ENCODE data around the gene AK1. TPM values are rescaled to one million over a fixed set of nuclear protein-coding genes. Genes with fewer than 3 reads are reported as not detected.

Gene AK1
- total and polyA plus RNA-seq, 9 of the 15 experiments (the other 6 are each of a cell fraction or from before 2014, with no cell fraction given): 10.1 to 71.8 (median 39.0) TPM

DNA sequence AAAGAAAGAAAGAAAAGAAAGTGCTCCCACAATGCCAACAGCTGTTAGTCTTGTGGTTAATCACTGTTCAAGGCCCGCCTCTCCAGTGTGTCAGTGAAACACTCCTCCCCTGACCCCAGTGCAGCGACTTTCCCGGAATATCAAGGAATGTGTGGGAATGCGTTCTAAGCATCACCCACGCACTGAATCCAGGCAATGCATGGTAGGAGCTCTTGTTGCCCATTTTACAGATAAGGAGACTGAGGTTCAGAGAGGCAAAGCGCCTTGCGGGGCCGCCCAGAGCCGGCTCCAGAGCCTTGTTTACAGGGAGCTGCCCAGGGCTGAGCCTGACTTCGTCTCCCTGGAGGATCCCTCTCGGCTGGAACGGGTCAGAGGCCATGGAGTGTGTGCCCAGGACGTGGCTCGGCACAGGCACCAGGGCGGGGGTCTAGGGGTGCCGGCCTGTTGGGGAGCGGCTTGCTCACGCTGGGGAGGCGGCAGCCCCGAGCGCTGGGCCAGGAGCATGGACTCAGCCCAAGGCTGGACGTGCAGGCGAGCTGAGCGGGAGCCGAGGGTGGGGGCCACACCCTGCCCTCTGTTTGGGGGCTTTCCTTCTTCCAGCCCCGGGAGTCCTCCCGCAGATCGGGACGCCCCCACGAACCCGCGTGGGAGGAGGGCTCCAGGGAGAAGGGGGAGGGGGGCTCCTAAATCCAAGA, 21.1 kb upstream of the AK1 start (continued):
- TF ChIP-seq, protein P1, sequence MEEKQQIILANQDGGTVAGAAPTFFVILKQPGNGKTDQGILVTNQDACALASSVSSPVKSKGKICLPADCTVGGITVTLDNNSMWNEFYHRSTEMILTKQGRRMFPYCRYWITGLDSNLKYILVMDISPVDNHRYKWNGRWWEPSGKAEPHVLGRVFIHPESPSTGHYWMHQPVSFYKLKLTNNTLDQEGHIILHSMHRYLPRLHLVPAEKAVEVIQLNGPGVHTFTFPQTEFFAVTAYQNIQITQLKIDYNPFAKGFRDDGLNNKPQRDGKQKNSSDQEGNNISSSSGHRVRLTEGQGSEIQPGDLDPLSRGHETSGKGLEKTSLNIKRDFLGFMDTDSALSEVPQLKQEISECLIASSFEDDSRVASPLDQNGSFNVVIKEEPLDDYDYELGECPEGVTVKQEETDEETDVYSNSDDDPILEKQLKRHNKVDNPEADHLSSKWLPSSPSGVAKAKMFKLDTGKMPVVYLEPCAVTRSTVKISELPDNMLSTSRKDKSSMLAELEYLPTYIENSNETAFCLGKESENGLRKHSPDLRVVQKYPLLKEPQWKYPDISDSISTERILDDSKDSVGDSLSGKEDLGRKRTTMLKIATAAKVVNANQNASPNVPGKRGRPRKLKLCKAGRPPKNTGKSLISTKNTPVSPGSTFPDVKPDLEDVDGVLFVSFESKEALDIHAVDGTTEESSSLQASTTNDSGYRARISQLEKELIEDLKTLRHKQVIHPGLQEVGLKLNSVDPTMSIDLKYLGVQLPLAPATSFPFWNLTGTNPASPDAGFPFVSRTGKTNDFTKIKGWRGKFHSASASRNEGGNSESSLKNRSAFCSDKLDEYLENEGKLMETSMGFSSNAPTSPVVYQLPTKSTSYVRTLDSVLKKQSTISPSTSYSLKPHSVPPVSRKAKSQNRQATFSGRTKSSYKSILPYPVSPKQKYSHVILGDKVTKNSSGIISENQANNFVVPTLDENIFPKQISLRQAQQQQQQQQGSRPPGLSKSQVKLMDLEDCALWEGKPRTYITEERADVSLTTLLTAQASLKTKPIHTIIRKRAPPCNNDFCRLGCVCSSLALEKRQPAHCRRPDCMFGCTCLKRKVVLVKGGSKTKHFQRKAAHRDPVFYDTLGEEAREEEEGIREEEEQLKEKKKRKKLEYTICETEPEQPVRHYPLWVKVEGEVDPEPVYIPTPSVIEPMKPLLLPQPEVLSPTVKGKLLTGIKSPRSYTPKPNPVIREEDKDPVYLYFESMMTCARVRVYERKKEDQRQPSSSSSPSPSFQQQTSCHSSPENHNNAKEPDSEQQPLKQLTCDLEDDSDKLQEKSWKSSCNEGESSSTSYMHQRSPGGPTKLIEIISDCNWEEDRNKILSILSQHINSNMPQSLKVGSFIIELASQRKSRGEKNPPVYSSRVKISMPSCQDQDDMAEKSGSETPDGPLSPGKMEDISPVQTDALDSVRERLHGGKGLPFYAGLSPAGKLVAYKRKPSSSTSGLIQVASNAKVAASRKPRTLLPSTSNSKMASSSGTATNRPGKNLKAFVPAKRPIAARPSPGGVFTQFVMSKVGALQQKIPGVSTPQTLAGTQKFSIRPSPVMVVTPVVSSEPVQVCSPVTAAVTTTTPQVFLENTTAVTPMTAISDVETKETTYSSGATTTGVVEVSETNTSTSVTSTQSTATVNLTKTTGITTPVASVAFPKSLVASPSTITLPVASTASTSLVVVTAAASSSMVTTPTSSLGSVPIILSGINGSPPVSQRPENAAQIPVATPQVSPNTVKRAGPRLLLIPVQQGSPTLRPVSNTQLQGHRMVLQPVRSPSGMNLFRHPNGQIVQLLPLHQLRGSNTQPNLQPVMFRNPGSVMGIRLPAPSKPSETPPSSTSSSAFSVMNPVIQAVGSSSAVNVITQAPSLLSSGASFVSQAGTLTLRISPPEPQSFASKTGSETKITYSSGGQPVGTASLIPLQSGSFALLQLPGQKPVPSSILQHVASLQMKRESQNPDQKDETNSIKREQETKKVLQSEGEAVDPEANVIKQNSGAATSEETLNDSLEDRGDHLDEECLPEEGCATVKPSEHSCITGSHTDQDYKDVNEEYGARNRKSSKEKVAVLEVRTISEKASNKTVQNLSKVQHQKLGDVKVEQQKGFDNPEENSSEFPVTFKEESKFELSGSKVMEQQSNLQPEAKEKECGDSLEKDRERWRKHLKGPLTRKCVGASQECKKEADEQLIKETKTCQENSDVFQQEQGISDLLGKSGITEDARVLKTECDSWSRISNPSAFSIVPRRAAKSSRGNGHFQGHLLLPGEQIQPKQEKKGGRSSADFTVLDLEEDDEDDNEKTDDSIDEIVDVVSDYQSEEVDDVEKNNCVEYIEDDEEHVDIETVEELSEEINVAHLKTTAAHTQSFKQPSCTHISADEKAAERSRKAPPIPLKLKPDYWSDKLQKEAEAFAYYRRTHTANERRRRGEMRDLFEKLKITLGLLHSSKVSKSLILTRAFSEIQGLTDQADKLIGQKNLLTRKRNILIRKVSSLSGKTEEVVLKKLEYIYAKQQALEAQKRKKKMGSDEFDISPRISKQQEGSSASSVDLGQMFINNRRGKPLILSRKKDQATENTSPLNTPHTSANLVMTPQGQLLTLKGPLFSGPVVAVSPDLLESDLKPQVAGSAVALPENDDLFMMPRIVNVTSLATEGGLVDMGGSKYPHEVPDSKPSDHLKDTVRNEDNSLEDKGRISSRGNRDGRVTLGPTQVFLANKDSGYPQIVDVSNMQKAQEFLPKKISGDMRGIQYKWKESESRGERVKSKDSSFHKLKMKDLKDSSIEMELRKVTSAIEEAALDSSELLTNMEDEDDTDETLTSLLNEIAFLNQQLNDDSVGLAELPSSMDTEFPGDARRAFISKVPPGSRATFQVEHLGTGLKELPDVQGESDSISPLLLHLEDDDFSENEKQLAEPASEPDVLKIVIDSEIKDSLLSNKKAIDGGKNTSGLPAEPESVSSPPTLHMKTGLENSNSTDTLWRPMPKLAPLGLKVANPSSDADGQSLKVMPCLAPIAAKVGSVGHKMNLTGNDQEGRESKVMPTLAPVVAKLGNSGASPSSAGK (IDR thresholded peaks at IDR 0.05): no peak
- TF ChIP-seq NFIC (IDR thresholded peaks at IDR 0.05) (0 out of 2 replicates have a peak, but pooled peaks have one; percentile 13), BMI1 (IDR thresholded peaks at IDR 0.05; ENCODE audit: low read length) (no peak), SNRNP70 (optimal IDR thresholded peaks at IDR 0.05; ENCODE audit: low read depth, low read length) (no peak), CBX3 (IDR thresholded peaks at IDR 0.05; ENCODE audit: borderline replicate concordance in 1 of 2, low read length in 2 of 2) (peak in 1 of 2 experiments; percentile 68; a peak in 1 of 3 replicates), MCM5 (IDR thresholded peaks at IDR 0.05; ENCODE audit: low read depth) (no peak), PTRF (tag; IDR thresholded peaks at IDR 0.05) (no peak), MAZ (CRISPR knock-in tag; conservative IDR thresholded peaks at IDR 0.05 in 1 of 2, IDR thresholded peaks at IDR 0.05 in 1 of 2) (peak; percentile 57 to 86; a peak in 3 of 4 replicates), ASH1L (IDR thresholded peaks at IDR 0.05; ENCODE audit: borderline replicate concordance, low read depth, partially characterized antibody) (no peak), ZNF584 (CRISPR knock-in tag; IDR thresholded peaks at IDR 0.05; ENCODE audit: low read depth) (no peak)
- TF ChIP-seq, protein P2, sequence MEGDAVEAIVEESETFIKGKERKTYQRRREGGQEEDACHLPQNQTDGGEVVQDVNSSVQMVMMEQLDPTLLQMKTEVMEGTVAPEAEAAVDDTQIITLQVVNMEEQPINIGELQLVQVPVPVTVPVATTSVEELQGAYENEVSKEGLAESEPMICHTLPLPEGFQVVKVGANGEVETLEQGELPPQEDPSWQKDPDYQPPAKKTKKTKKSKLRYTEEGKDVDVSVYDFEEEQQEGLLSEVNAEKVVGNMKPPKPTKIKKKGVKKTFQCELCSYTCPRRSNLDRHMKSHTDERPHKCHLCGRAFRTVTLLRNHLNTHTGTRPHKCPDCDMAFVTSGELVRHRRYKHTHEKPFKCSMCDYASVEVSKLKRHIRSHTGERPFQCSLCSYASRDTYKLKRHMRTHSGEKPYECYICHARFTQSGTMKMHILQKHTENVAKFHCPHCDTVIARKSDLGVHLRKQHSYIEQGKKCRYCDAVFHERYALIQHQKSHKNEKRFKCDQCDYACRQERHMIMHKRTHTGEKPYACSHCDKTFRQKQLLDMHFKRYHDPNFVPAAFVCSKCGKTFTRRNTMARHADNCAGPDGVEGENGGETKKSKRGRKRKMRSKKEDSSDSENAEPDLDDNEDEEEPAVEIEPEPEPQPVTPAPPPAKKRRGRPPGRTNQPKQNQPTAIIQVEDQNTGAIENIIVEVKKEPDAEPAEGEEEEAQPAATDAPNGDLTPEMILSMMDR (IDR thresholded peaks at IDR 0.05 in 2 of 3, conservative IDR thresholded peaks at IDR 0.05 in 1 of 3; ENCODE audit: insufficient read depth in 2 of 3, low read depth in 1 of 3, low read length in 3 of 3): no peak
- TF ChIP-seq, protein P3, sequence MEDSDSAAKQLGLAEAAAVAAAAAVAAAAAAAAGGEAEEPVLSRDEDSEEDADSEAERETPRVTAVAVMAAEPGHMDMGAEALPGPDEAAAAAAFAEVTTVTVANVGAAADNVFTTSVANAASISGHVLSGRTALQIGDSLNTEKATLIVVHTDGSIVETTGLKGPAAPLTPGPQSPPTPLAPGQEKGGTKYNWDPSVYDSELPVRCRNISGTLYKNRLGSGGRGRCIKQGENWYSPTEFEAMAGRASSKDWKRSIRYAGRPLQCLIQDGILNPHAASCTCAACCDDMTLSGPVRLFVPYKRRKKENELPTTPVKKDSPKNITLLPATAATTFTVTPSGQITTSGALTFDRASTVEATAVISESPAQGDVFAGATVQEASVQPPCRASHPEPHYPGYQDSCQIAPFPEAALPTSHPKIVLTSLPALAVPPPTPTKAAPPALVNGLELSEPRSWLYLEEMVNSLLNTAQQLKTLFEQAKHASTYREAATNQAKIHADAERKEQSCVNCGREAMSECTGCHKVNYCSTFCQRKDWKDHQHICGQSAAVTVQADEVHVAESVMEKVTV (CRISPR knock-in tag; IDR thresholded peaks at IDR 0.05): no peak
